Endometrial microvascular endothelial cells (primary cell): ENCODE measurements around the gene NASP. TPM values are rescaled to one million over a fixed set of nuclear protein-coding genes. Genes with fewer than 3 reads are reported as not detected.

Experiments
- in situ Hi-C: cut with HindIII; loops from 2 replicates; pipeline ENCODE4 v1.10.0; 2017; ENCODE audit warnings: low sequenced_read_pairs, low pct_unique_long_range_greater_than_20kb; ENCODE audit errors: inconsistent ontology term
- total RNA-seq: library from RNA; depleted of rRNA; stranded (reverse); fragments of >200 nt; gene quantifications from one replicate; pipeline ENCODE4 v1.2.3, GENCODE V29; 2015; ENCODE audit errors: inconsistent ontology term

The NASP gene
- total RNA-seq, 1 donor from 2014 or later: 105 TPM

DNA sequence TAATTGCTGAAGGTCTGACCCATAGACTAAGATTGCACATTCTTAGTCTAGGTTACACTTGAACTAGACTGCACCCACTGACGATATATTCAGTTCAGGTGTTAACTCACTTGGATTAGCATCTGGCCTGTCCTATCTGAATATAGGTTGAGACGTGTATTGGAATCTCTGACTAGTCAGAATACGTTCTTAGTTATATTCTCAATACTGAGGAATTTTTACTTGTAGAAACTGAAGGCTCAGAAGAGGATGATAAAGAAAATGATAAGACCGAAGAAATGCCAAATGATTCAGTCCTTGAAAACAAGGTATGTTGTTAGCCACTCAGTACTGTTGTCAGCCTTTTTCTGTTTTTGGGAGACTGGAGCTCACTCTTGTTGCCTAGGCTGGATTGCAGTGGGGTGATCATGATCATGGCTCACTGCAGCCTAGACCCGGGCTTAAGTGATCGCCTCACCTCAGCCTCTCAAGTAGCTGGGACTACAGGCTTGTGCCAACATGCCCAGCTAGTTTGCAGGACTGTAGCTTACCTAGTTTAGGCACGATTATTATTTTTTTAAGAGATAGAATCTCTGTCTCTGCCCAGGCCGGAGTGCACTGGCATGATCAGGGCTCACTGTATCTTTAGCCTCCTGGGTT, 29.2 kb downstream of the NASP start:
- in situ Hi-C loops: no loop called here

DNA sequence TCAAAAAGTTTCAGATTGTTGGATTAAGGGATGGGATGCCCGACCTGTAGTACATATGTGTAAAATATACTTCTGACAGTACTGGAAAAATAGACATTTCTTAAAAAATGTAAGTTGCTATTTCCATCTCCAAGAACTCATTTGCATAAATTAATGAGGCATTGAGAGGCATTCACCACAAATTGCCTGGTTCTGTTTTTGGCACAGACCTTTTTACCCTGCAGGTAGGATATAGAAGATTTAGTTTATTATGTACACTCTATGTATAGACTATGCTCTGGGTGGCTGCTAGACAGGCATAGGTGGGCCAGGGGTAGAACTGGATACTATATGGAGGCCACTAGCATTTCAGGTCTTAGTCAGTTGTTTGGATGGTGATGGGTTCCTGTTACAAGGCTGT, 32.0 kb downstream of the NASP start:
- in situ Hi-C loops: no loop called here

GRCh38 chr1:45617618-45618017, 33.8 kb downstream of the NASP start:
- in situ Hi-C loops: no loop called here

DNA sequence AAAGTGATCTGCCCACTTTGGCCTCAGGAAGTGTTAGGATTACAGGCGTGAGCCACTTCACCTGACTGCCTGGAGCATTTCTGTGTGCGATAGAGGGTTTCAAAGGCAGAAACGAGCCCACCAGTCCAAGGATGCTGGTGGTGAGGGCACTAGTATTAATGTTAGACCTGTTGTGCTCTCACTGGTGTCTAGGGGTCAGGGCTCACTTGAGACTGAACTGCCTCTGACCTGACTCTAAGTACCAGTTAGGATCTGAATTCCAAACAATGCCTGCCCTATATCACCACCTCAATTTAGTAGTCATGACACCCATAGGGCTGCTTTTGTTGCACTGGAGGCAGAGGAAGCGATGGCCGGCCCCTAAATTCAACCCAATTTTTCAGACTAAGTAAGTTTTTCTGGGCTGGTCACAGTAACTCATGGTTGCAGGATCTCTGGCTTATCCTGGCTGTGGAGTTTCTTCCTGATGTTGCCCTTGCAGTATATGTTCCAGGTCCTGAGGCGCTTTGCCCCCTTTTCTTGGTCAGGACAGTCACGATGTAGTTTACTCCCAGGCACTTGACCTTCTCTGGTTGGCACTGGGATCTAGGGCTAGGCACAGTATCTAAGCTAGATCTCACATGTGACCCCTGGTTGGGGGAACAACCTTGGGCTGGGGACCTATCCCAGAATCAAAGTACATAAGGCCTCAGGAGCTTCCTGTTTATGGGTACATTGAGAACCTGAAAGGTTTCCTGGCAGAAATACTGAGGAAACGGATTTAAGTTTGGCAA, 35.5 kb downstream of the NASP start:
- in situ Hi-C loops: no loop called here

GRCh38 chr1:45620588-45621500, 37.0 kb downstream of the NASP start:
- in situ Hi-C loops: no loop called here

DNA sequence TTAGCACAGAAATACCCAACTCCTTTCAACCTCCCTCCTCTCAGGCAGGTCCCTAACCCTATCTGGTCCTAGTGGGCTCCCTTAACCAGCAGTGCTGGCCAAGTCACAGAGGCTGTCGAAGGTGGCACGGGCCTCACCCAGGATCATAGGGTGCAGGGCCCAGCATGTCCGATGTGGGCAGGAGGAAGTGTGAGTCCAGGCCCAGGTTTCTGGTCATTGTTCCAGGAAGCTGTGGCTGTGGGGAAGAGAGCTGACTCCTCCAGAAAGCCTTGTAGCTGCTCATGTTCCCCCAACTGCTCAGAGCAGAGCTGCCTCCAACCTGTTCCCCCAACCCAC, 37.6 kb downstream of the NASP start:
- in situ Hi-C loops: no loop called here

GRCh38 chr1:45621895-45622523, 38.2 kb downstream of the NASP start:
- in situ Hi-C loops: no loop called here

- in situ Hi-C loops: no loop called here
These were observed 38.9 kb downstream of the NASP start for GRCh38 chr1:45622524-45623394.

GRCh38 chr1:45623972-45624371, 40.1 kb downstream of the NASP start, which contains the start of gene CCDC17:
CCDC17 (minus strand) TSS chr1:45624054; CDS start chr1:45623909, 145 bp downstream.
- in situ Hi-C loops: no loop called here

GRCh38 chr1:45629035-45629434, 45.2 kb downstream of the NASP start:
- in situ Hi-C loops: no loop called here

GRCh38 chr1:45630429-45630828, 46.6 kb downstream of the NASP start:
- in situ Hi-C loops: no loop called here

GRCh38 chr1:45635211-45635610, 51.4 kb downstream of the NASP start:
- in situ Hi-C loops: no loop called here

- in situ Hi-C loops: no loop called here
These were observed 56.5 kb downstream of the NASP start for GRCh38 chr1:45640293-45640692.

DNA sequence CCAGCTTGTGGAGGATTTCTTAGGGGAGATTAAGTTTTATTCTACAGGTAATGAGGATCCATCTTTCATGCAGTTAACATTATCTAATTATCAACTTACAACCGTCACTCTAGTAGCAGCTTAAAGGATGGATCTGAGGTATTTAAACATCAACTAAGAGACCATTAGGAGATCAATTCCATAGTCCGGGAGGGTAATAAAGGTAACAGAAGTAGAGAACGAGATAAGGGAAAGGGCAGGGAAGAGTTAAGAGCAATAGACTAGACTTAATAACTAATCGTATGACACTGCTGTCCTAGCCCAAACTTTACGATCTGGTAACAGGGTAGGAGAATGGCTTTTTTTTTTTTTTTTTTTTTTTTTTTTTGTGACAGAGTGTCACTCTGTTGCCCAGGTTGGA, 59.5 kb downstream of the NASP start:
- in situ Hi-C loops: no loop called here

DNA sequence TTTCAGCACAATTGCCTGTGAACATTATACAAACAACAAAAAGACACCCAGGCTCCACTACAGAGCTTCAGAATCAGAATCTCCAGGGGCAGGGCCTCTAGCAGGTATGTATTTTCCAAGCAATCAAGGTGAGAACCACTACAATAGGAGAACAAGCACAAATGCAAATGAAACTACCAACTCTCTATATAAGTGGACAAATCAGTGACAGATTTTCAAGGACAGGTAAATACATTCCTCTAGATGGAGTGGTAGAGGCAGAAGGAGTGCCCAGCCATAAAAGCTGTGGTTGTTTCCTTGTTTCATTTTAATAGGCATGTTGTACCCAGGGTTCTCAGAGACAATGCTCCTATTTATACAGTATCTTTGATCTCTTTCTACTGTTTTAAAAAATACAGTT, 60.1 kb downstream of the NASP start:
- in situ Hi-C loops: no loop called here

DNA sequence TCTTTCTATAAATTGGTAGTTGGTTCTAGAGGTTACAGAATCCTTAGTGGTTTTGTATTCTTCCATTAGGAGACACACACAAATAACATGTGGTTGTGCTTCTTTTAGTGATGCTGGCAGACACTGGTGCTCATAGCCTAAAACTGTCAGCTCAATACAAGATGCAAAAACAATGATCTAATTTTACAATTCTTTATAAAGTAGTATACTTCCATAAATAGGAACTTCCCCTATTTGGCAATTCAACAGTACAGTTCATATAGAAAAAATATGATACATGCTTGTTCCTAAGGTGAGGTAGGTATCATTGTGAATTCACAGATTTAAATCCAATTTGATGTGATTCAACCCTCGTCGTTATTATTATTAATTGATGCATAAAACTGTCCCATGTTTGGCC, 60.8 kb downstream of the NASP start:
- in situ Hi-C loops: no loop called here

DNA sequence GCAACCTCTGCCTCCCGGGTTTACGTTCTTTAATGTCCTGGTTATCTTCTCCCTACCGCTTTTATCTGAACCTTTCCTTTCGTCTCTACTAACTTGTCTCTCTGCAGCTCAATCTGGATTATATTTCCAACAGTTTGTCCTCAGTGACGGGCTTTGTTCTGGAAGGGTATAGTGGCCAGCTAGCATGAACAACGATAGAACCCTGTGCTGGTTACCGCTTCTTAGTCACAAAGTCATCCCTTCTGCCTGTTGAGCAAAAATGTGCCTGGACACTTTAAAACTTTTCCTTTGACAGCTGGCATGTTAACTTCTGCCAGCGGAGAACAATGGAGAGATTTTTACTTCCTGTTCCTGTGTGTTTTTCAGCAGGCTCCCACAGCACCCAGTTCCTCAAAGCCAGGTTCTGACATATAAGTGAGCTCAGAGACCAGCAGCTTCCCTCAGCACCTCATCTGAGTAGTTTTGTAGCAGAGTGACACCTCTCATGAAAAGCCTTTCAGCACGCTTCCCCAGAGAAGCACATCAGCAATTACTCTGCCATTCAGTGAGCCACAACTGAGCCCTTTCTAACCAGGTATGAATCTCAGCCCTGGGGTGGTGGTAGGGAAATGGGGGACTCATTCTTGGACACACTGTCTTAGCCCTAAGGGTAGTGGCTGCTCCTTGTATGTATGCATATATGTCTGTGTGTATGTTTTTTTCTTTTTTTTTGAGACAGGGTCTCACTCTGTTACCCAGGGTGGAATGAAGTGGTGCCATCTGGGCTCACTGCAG, 63.6 kb downstream of the NASP start:
- in situ Hi-C loops: no loop called here
